ENCODE data around the gene CCR7. TPM values are rescaled to one million over a fixed set of nuclear protein-coding genes. Genes with fewer than 3 reads are reported as not detected.

CCR7 gene
- total and polyA plus RNA-seq, 2 of the 8 experiments (the other 6 are each of a cell fraction or from before 2014, with no cell fraction given), result 0.12 to 0.17 TPM

- Histone ChIP-seq H2AFZ (ENCODE audit: low read length) (no peak overlapping the region), H3K14ac (ENCODE audit: insufficient read length) (no peak overlapping the region), H4K5ac (ENCODE audit: insufficient read length, low read depth, low read length) (no peak overlapping the region), H3K4me1 (replicated peaks in 1 of 4; ENCODE audit: control insufficient read depth in 3 of 4, insufficient read depth in 4 of 4, low read length in 3 of 4) (peaks cover 0 to 3% (median 0%) of the 10 kb centered on the region in 4 experiments; a peak in 2 of 7 replicates), H3K23me2 (ENCODE audit: low read depth, low read length) (no peaks in the 10 kb centered on the region), H2BK120ac (replicated peaks; ENCODE audit: low read depth, low read length) (no peak overlapping the region), H3K23ac (ENCODE audit: insufficient read length) (no peak overlapping the region), H4K20me1 (replicated peaks in 1 of 2; ENCODE audit: control insufficient read depth in 1 of 2, insufficient read depth in 2 of 2, low read length in 2 of 2) (no peaks in the 10 kb centered on the region), H3K27me3 (replicated peaks in 1 of 4; ENCODE audit: control insufficient read depth in 3 of 4, extremely low read depth in 1 of 4, insufficient read depth in 3 of 4, low read length in 3 of 4) (no peaks in the 10 kb centered on the region; a peak in 1 of 7 replicates), H3K9ac (replicated peaks in 1 of 4; ENCODE audit: extremely low read depth in 1 of 4, low read depth in 3 of 4, low read length in 3 of 4) (no peak overlapping the region), H3K4me2 (ENCODE audit: insufficient read depth in 1 of 2, low read depth in 2 of 2, low read length in 2 of 2) (no peak overlapping the region), H4K91ac (replicated peaks; ENCODE audit: insufficient read length, low read length) (no peak overlapping the region), H3K27ac (ENCODE audit: low read depth, low read length) (no peak overlapping the region), H3K36me3 (ENCODE audit: control insufficient read depth in 2 of 4, insufficient read depth in 4 of 4, low read length in 3 of 4) (no peaks in the 10 kb centered on the region), H3K4ac (replicated peaks; ENCODE audit: insufficient read length, low read depth, low read length) (no peak overlapping the region), H2BK5ac (ENCODE audit: low read depth, low read length) (no peak overlapping the region), H3K79me2 (ENCODE audit: control insufficient read depth in 1 of 2, insufficient read depth in 2 of 2, low read length in 2 of 2) (no peaks in the 10 kb centered on the region), H2BK15ac (ENCODE audit: low read length) (no peak overlapping the region), H2BK20ac (ENCODE audit: low read length) (no peak overlapping the region), H2BK12ac (ENCODE audit: low read depth, low read length) (no peak overlapping the region), H3K79me1 (ENCODE audit: low read depth, low read length) (no peaks in the 10 kb centered on the region), H2AK5ac (ENCODE audit: low read depth, low read length) (no peak overlapping the region), H3K18ac (ENCODE audit: extremely low read depth, low read length) (no peak overlapping the region), H3K4me3 (ENCODE audit: extremely low read depth in 1 of 4, insufficient read depth in 2 of 4, low read depth in 3 of 4, low read length in 4 of 4) (no peak overlapping the region), H3K9me3 (ENCODE audit: insufficient read depth in 2 of 2, low read depth in 1 of 2, low read length in 1 of 2) (no peaks in the 10 kb centered on the region), H4K8ac (ENCODE audit: extremely low read depth, insufficient read depth, low read length) (no peak overlapping the region), H3K56ac (replicated peaks; ENCODE audit: insufficient read length, low read depth, low read length) (no peak overlapping the region)
- no peak for TF ChIP-seq ATF2 (IDR thresholded peaks at IDR 0.05; ENCODE audit: low read length)
- TF ChIP-seq TAF1 (IDR thresholded peaks at IDR 0.05; ENCODE audit: low read depth, low read length), result no peak
- no peak for TF ChIP-seq TBP (IDR thresholded peaks at IDR 0.05; ENCODE audit: low read depth, low read length)
- no peak for TF ChIP-seq SP1 (IDR thresholded peaks at IDR 0.05; ENCODE audit: low read depth, low read length)
- TF ChIP-seq HDAC6 (IDR thresholded peaks at IDR 0.05; ENCODE audit: low read depth, low read length), result no peak
- TF ChIP-seq CHD1 (IDR thresholded peaks at IDR 0.05; ENCODE audit: low read depth, low read length), result no peak
- no peak for TF ChIP-seq PHF8 (conservative IDR thresholded peaks at IDR 0.05; ENCODE audit: low read depth, low read length)
- TF ChIP-seq SIRT6 (IDR thresholded peaks at IDR 0.05; ENCODE audit: low read length), result no peak
- TF ChIP-seq TAF7 (optimal IDR thresholded peaks at IDR 0.05; ENCODE audit: borderline replicate concordance, low read depth, low read length), result no peak
- TF ChIP-seq USF2 (IDR thresholded peaks at IDR 0.05; ENCODE audit: low read length), result no peak
- no peak for DNase-seq (ENCODE audit: low read depth in 1 of 2, low spot score in 2 of 2)
- 92% methylated on average over 3 of the region's 3 CpGs; no CpG with 5 or more reads in 1 of the 2 experiments for WGBS, 2 experiments (ENCODE audit: extremely low coverage in 1 of 2, insufficient coverage in 1 of 2, insufficient read length in 1 of 2, insufficient replicate concordance in 2 of 2, low coverage in 1 of 2, low lambda C conversion rate in 2 of 2, missing lambda C conversion rate in 1 of 2)
- POLR2A ChIA-PET (ENCODE audit: partially characterized antibody), result interaction anchor here (1.6 kb wide), 1 partner anchor 51 kb away, joined by 4 read pairs; no protein-coding TSS in a partner anchor
- FAIRE-seq, result no peak
- CTCF ChIA-PET (ENCODE audit: partially characterized antibody), result interaction anchor here (1.1 to 1.3 kb wide), 3 partner anchors 18 to 35 kb away, joined by 3 to 6 read pairs (median 3); no protein-coding TSS in a partner anchor
Observed at GRCh38 chr17:40597156-40597555, 31.9 kb upstream of the CCR7 start.
